OCI-LY3 (cell line): ENCODE measurements around the gene MCUR1.

Experiments
- H2AFZ ChIP-seq: fragments of 200-600, 300-600 bp; shearing (Covaris generic); 2 replicates; pipeline ENCODE4 v1.6.0; 2014; ENCODE audit warnings: antibody characterized with exemption, low read depth, low read length
- H3K27ac ChIP-seq: fragments of 200-600, 300-600 bp; sonication (generic); 2 replicates; pipeline ENCODE4 v1.5.1; 2014; ENCODE audit warnings: mild to moderate bottlenecking, low read length, moderate library complexity, mixed read lengths
- H3K27me3 ChIP-seq: fragments of 200-600, 300-600 bp; sonication (generic); 2 replicates; pipeline ENCODE4 v1.6.1; 2014; ENCODE audit warnings: low read depth, low read length, mixed read lengths
- H3K36me3 ChIP-seq: fragments of 200-600, 300-600 bp; sonication (generic); replicated peaks from 2 replicates; pipeline ENCODE3; 2014; ENCODE audit warnings: low read depth, low read length, mixed read lengths
- H3K4me1 ChIP-seq: fragments of 300-600, 200-600 bp; sonication (generic); 2 replicates; pipeline ENCODE4 v1.6.1; 2014; ENCODE audit warnings: low read length, mixed read lengths
- H3K4me2 ChIP-seq: fragments of 200-600, 300-600 bp; sonication (generic); 2 replicates; pipeline ENCODE4 v1.6.1; 2014; ENCODE audit warnings: low read length, mixed read lengths
- H3K4me3 ChIP-seq: fragments of 300-600, 200-600 bp; sonication (generic); 2 replicates; pipeline ENCODE4 v1.5.1; 2014; ENCODE audit warnings: antibody characterized with exemption, mild to moderate bottlenecking, low read length, moderate library complexity
- H3K79me2 ChIP-seq: fragments of 300-600, 200-600 bp; shearing (Covaris generic); 2 replicates; pipeline ENCODE4 v1.6.1; 2014; ENCODE audit warnings: mild to moderate bottlenecking, low read length, mixed read lengths
- H3K9ac ChIP-seq: fragments of 300-600, 200-600 bp; shearing (Covaris generic); 2 replicates; pipeline ENCODE4 v1.6.0; 2014; ENCODE audit warnings: mild to moderate bottlenecking, low read length, moderate library complexity
- H3K9me3 ChIP-seq: fragments of 200-600, 300-600 bp; shearing (Covaris generic); 2 replicates; pipeline ENCODE4 v1.6.1; 2014; ENCODE audit warnings: low read length, mixed read lengths; ENCODE audit not compliant: insufficient read depth
- H4K20me1 ChIP-seq: fragments of 200-600, 300-600 bp; sonication (generic); 2 replicates; pipeline ENCODE4 v1.6.1; 2016; ENCODE audit warnings: low read length, mixed read lengths; ENCODE audit not compliant: insufficient read depth
- EZH2phosphoT487 ChIP-seq: fragments of 200-600 bp; shearing (Covaris generic); IDR thresholded peaks from 2 replicates; pipeline ENCODE4 v1.6.1; 2018; ENCODE audit warnings: antibody characterized with exemption, mixed run types, low read depth
- TF ChIP-seq, protein P1 (sequence below): fragments of 200-600, 300-600 bp; sonication (generic); IDR thresholded peaks from 2 replicates; pipeline ENCODE4 v1.5.1; 2014; ENCODE audit warnings: antibody characterized with exemption, low read length, low read depth

MCUR1 gene

DNA sequence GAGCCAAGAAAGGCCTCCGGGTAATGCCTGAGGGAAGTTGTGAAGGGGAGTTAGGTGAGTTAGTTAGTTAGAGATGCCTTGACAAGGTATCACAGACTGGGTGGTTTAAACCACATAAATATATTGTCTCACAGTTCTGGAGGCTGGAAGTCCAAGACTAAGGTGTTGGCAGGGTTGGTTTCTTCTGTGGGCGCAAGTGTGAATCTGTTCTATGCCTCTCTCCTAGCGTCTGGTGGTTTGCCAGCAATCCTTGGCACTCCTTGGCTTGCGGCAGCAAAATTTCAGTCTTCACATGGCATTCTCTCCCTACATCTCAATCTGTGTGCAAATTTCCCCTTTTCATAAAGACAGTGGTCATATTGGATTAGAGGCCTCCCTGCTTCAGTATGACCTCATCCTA is 73.0 kb downstream of the MCUR1 start:
- Histone ChIP-seq H3K79me2 (no peaks in the 10 kb centered on the region), H3K4me1 (no peaks in the 10 kb centered on the region)

More for the DNA sequence above, 73.0 kb downstream of the MCUR1 start:
- H3K27me3 ChIP-seq: no peaks in the 10 kb centered on the region
- no peak overlapping the region for H3K4me2 ChIP-seq
- TF ChIP-seq EZH2phosphoT487: no peak
- TF ChIP-seq, protein P1, sequence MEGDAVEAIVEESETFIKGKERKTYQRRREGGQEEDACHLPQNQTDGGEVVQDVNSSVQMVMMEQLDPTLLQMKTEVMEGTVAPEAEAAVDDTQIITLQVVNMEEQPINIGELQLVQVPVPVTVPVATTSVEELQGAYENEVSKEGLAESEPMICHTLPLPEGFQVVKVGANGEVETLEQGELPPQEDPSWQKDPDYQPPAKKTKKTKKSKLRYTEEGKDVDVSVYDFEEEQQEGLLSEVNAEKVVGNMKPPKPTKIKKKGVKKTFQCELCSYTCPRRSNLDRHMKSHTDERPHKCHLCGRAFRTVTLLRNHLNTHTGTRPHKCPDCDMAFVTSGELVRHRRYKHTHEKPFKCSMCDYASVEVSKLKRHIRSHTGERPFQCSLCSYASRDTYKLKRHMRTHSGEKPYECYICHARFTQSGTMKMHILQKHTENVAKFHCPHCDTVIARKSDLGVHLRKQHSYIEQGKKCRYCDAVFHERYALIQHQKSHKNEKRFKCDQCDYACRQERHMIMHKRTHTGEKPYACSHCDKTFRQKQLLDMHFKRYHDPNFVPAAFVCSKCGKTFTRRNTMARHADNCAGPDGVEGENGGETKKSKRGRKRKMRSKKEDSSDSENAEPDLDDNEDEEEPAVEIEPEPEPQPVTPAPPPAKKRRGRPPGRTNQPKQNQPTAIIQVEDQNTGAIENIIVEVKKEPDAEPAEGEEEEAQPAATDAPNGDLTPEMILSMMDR: no peak
- no peak overlapping the region for H3K27ac ChIP-seq
- no peak overlapping the region for H3K9ac ChIP-seq
- H4K20me1 ChIP-seq: no peaks in the 10 kb centered on the region
- no peak overlapping the region for H2AFZ ChIP-seq
- no peak overlapping the region for H3K4me3 ChIP-seq
- H3K9me3 ChIP-seq: no peaks in the 10 kb centered on the region
- no peaks in the 10 kb centered on the region for H3K36me3 ChIP-seq
